Fibroblast of pulmonary artery (primary cell): Measurements from ENCODE around the gene LRG1.

ENCODE experiments used
- DNase-seq: peaks from one replicate; pipeline ENCODE4 v3.0.0-alpha.2; 2010; ENCODE audit warnings: low read depth
- H3K4me3 ChIP-seq: replicated peaks from 2 replicates; pipeline ENCODE4 v1.5.1; 2011; ENCODE audit warnings: low read depth, mild to moderate bottlenecking, control low read depth, low read length, moderate library complexity
- CTCF ChIP-seq: IDR thresholded peaks from 2 replicates; pipeline ENCODE4 v1.5.1; 2011; ENCODE audit warnings: mild to moderate bottlenecking, control low read depth, low read length, inconsistent platforms; ENCODE audit errors: missing control alignments

LRG1 gene

GRCh38 chr19:4556597-4557127 lies 16.8 kb upstream of the LRG1 start:
- no peak for TF ChIP-seq CTCF
- H3K4me3 ChIP-seq: no peak overlapping the region
- DNase-seq: no peak

GRCh38 chr19:4555657-4556561 lies 16.1 kb upstream of the LRG1 start:
- H3K4me3 ChIP-seq: no peak overlapping the region
- no peak for TF ChIP-seq CTCF
- no peak for DNase-seq

- no peak for DNase-seq
- H3K4me3 ChIP-seq: no peak overlapping the region
- TF ChIP-seq CTCF: no peak
Observed at GRCh38 chr19:4554717-4555116, 14.9 kb upstream of the LRG1 start.

GRCh38 chr19:4553775-4554174 lies 13.9 kb upstream of the LRG1 start:
- no peak for TF ChIP-seq CTCF
- no peak for DNase-seq
- H3K4me3 ChIP-seq: no peak overlapping the region

GRCh38 chr19:4553092-4553695 lies 13.4 kb upstream of the LRG1 start:
- DNase-seq: no peak
- no peak overlapping the region for H3K4me3 ChIP-seq
- no peak for TF ChIP-seq CTCF

GRCh38 chr19:4552525-4552819 lies 12.6 kb upstream of the LRG1 start:
- TF ChIP-seq CTCF: no peak
- no peak for DNase-seq
- H3K4me3 ChIP-seq: no peak overlapping the region
